Measurements from ENCODE around the gene MOCOS.

Gene MOCOS

DNA sequence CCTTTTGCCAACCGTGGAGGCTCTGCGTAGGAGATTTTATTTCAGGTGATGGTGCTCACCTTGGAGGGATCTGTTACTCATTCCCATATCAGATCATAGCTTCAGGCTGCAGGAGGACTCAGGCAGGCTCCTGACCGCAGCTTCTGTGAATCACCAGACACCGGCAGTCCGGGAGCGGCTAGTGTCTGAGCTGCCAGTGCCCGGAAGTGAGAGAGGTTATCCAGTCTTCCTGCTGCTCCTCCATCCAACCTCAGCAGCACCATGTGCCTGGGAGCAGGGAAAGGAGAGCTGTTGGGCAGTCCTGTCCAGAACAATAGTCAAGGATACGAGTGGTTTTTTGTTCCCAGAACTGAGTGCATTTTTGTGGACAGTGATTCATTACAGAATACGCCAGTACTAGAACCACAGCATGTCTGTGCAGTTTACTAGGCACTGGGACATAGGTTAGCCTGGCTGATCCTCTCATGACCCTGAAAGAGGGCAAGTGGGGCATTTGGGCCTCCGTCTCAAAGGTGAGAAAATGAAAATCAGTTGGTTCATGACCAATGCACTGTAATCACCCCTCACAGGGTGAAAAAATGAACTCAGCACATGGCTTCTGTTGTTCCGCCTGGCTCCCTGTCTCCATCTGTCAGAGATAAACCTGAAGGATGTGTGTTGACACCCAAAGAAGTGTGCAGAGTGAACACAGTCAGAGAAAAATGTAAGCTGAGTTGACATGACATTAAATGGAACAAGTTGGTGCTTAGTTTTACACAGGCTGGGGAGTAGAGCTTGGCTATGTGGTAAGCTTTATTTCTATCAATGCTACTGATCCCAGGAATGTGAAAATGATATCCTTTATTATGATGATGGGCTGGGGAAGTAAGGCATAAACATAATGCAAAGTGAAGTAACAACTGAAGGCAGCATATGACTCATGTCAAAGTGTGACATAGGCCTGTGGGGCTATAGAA lies 122.4 kb downstream of the MOCOS start:
- TF ChIP-seq CTCF (IDR thresholded peaks at IDR 0.05) (no peak), ZFX (IDR thresholded peaks at IDR 0.05; ENCODE audit: borderline replicate concordance) (no peak)
- no peak overlapping the region for H3K27ac ChIP-seq

DNA sequence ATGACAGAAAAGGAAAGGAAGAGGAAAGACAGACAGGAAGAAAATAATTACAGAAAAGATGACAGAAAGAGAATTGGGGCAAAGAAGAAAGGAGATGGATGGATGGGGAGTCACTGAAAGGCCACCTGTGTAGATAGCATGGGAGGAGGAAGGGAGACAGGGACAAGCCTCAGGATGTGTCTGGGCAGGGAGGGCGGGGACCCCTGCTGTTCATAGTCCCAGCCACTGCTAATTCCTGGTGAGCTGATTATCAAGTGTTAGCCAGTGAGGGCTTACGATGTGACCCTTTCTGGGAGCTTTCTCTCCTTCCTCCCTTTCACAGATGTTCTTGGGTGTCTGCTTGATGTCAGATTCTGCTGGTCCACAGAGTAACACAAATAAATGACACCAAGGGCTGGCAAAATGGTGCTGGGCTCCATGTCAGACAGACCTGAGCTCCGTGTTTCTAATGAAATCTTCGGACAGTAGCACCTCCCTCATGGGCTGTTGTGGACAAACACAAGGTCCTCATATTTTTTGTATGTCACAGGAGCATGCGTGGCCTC lies 123.8 kb downstream of the MOCOS start:
- no peak overlapping the region for H3K27ac ChIP-seq
- TF ChIP-seq CTCF (IDR thresholded peaks at IDR 0.05) (no peak), ZFX (IDR thresholded peaks at IDR 0.05; ENCODE audit: borderline replicate concordance) (no peak)

- H3K27ac ChIP-seq = no peak overlapping the region
These were observed 125.6 kb downstream of the MOCOS start for GRCh38 chr18:36312806-36313395.

GRCh38 chr18:36314098-36314497 lies 126.8 kb downstream of the MOCOS start:
- H3K27ac ChIP-seq = no peak overlapping the region
- TF ChIP-seq CTCF (IDR thresholded peaks at IDR 0.05) = no peak
- no peak for TF ChIP-seq ZFX (IDR thresholded peaks at IDR 0.05; ENCODE audit: borderline replicate concordance)

More at GRCh38 chr18:36312806-36313395, 125.6 kb downstream of the MOCOS start:
- TF ChIP-seq ZFX (IDR thresholded peaks at IDR 0.05; ENCODE audit: borderline replicate concordance) (no peak), CTCF (IDR thresholded peaks at IDR 0.05) (no peak)

DNA sequence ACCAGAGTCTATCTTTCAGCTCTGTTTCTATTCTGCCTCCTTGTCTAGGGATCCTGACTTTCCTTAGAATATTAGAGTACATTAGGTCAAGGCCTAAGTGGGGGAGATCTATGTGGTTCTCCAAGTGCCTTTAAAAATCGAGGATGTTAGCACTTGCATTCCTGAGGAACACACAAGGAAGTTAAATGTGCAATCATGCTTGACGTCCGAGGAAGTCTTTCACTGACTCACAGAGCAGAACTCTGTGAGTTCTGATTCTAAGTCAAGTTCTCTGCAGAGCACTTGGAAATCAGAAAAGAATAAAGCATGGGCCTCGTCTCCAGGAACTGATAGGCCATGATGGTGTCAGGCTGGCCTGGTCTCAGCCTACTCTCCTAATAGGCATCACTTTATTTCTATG lies 127.5 kb downstream of the MOCOS start:
- TF ChIP-seq ZFX (IDR thresholded peaks at IDR 0.05; ENCODE audit: borderline replicate concordance) (no peak), CTCF (IDR thresholded peaks at IDR 0.05) (no peak)
- H3K27ac ChIP-seq = no peak overlapping the region

GRCh38 chr18:36315736-36316135 lies 128.4 kb downstream of the MOCOS start:
- TF ChIP-seq ZFX (IDR thresholded peaks at IDR 0.05; ENCODE audit: borderline replicate concordance) (no peak), CTCF (IDR thresholded peaks at IDR 0.05) (no peak)
- no peak overlapping the region for H3K27ac ChIP-seq

DNA sequence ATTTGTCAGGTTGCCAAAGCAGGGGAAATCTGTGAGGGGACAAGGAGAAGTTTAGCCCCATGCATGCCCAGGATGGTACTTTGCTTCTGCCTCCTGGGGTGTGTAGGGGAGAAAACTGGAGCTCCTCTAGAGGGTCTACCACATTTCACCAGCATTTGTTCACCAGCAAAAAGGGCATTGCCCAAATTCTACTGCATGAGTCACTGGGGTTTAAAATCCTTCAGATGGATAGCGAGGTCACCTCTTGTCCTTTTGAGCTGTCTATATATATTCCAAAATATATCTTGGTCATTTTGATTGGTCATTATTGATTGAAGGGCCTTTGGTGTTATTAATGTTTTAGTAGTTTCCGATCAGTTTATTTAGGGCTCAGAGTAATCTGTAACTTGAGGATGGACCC lies 128.9 kb downstream of the MOCOS start:
- H3K27ac ChIP-seq = no peak overlapping the region
- TF ChIP-seq CTCF (IDR thresholded peaks at IDR 0.05) (no peak), ZFX (IDR thresholded peaks at IDR 0.05; ENCODE audit: borderline replicate concordance) (no peak)
